K562 (cell line): Measurements from ENCODE around the gene PDLIM7. TPM values are rescaled to one million over a fixed set of nuclear protein-coding genes. Genes with fewer than 3 reads are reported as not detected.
A peak's percentile ranks its signal among the peaks of the same experiment; 100 is the strongest.

Experiments
- BRF1 ChIP-seq: IDR thresholded peaks from 3 replicates; pipeline ENCODE4 v1.6.1; 2011; ENCODE audit warnings: borderline replicate concordance, mild to moderate bottlenecking; ENCODE audit not compliant: insufficient read length; ENCODE audit errors: extremely low read depth
- CBX1 ChIP-seq: sonication (generic); IDR thresholded peaks from 2 replicates; pipeline ENCODE4 v1.6.1; 2016; ENCODE audit warnings: antibody characterized with exemption, low read depth, mild to moderate bottlenecking
- CSDE1 ChIP-seq, 2 experiments: fragments of 450-650 bp; IDR thresholded peaks; 2 replicates each; pipeline ENCODE4 v1.6.1; 2016; ENCODE audit warnings: mild to moderate bottlenecking in 1 of 2
- ESRRB ChIP-seq: fragments of 250-450 bp; sonication (Bioruptor Pico); IDR thresholded peaks from 2 replicates; pipeline ENCODE4 v1.5.0; 2020; ENCODE audit warnings: mild to moderate bottlenecking, moderate library complexity, borderline replicate concordance
- ETV6 ChIP-seq, 3 experiments: fragments of 150-350 bp in 1 of 3; sonication (generic) in 1 of 3; formaldehyde crosslinking in 1 of 3; IDR thresholded peaks; 2 replicates each; pipeline versions ENCODE4 v1.6.1 to v1.8.0; 2014 to 2022; ENCODE audit warnings: borderline replicate concordance in 2 of 3, low read depth in 2 of 3, antibody characterized with exemption in 1 of 3, low read length in 1 of 3, mild to moderate bottlenecking in 1 of 3, missing genetic modification reagents in 1 of 3
- KLF10 ChIP-seq: fragments of 250-450 bp; sonication (Bioruptor Pico); IDR thresholded peaks from 2 replicates; pipeline ENCODE4 v1.6.1; 2021; ENCODE audit warnings: matching md5 sums
- MTA1 ChIP-seq: fragments of 450-650 bp; IDR thresholded peaks from 2 replicates; pipeline ENCODE4 v1.6.1; 2017; ENCODE audit warnings: borderline replicate concordance
- POLR2B ChIP-seq: fragments of 450-650 bp; IDR thresholded peaks from 2 replicates; pipeline ENCODE4 v1.6.1; 2018; ENCODE audit warnings: low read depth; ENCODE audit not compliant: partially characterized antibody
- SMAD3 ChIP-seq: fragments of 450-650 bp; formaldehyde crosslinking; conservative IDR thresholded peaks from 2 replicates; pipeline ENCODE4 v1.4.0; 2020; ENCODE audit warnings: mild to moderate bottlenecking
- ZNF146 ChIP-seq: IDR thresholded peaks from one replicate; pipeline ENCODE4 v1.6.1; 2018; ENCODE audit warnings: missing compliant biosample characterization; ENCODE audit not compliant: unreplicated experiment
- ZNF644 ChIP-seq: fragments of 200-800 bp; sonication (Bioruptor generic); IDR thresholded peaks from 2 replicates; pipeline ENCODE4 v1.6.1; 2016; ENCODE audit warnings: low read depth, missing genetic modification characterization, missing compliant biosample characterization
- ZNF76 ChIP-seq: fragments of 250-450 bp; sonication (Bioruptor Pico); IDR thresholded peaks from 2 replicates; pipeline ENCODE4 v1.4.0; 2020; ENCODE audit warnings: mild to moderate bottlenecking, moderate library complexity, borderline replicate concordance
- polyA plus RNA-seq, 8 experiments: library from polyadenylated mRNA; depleted of rRNA in 4 of 8; stranded (reverse) in 5 of 8; unstranded in 3 of 8; fragments of >200 nt; fragmentation: Nextera tagmentation in 2 of 8; fragmentation: Illumina TruSeq in 1 of 8; extraction: Ambion mirVana in 2 of 8; extraction: Trizol in 1 of 8; gene quantifications; 2 replicates each; pipeline versions ENCODE4 v1.2.1 to v1.2.3, GENCODE V29; 2011 to 2014; ENCODE audit warnings: inconsistent platforms in 1 of 8, missing spikeins in 1 of 8
- total RNA-seq, 7 experiments: library from RNA; depleted of rRNA in 6 of 7; stranded (reverse); fragments of >200 nt in 6 of 7; fragmentation: Illumina TruSeq in 2 of 7; extraction: Trizol in 2 of 7; gene quantifications; 2 replicates each; pipeline versions ENCODE4 v1.2.1 to v1.2.3, GENCODE V29; 2011 to 2021; ENCODE audit warnings: low replicate concordance in 1 of 7
- TF ChIP-seq, protein P1 (sequence below): sonication (generic); formaldehyde crosslinking; IDR thresholded peaks from 2 replicates; pipeline ENCODE4 v1.8.0; 2022; ENCODE audit warnings: mild to moderate bottlenecking, missing genetic modification reagents
- TF ChIP-seq, protein P2 (sequence below): sonication (generic); formaldehyde crosslinking; IDR thresholded peaks from 2 replicates; pipeline ENCODE4 v1.8.0; 2022; ENCODE audit warnings: missing genetic modification reagents, mild to moderate bottlenecking, moderate library complexity, borderline replicate concordance
- TF ChIP-seq, protein P3 (sequence below): fragments of 450-650 bp; IDR thresholded peaks from 2 replicates; pipeline ENCODE4 v1.7.0; 2016; ENCODE audit warnings: borderline replicate concordance
- TF ChIP-seq, protein P4 (sequence below): sonication (generic); formaldehyde crosslinking; IDR thresholded peaks from 2 replicates; pipeline ENCODE4 v1.8.1; 2022; ENCODE audit warnings: missing genetic modification reagents
- TF ChIP-seq, protein P5 (sequence below), 2 experiments: fragments of 450-650 bp in 1 of 2; sonication (generic) in 1 of 2; formaldehyde crosslinking in 1 of 2; IDR thresholded peaks in 1 of 2; conservative IDR thresholded peaks in 1 of 2; 2 replicates each; pipeline versions ENCODE4 v1.6.1 to v1.8.1; 2016 to 2023; ENCODE audit warnings: mild to moderate bottlenecking in 2 of 2, moderate library complexity in 2 of 2, inconsistent platforms in 1 of 2, missing genetic modification reagents in 1 of 2

The PDLIM7 gene
- total and polyA plus RNA-seq, 9 of the 15 experiments (the other 6 are each of a cell fraction or from before 2014, with no cell fraction given): 2.1 to 124 (median 32.6) TPM

DNA sequence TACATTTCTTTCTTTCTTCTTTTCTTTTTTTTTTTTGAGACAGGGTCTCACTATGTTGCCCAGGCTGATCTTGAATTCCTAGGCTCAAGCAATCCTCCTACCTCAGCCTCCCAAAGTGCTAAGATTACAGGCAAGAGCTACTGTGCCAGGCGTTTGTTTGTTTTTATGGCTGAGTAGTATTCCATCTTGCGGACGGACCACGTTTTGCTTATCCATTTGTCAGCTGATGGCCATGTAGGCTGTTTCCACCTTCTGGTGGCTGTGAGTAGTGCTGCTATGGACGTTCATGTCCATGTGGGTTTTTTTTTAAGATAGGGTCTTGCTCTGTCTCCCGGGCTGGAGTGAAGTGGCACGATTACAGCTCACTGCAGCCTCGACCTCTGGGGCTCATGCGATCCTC is 9.8 kb upstream of the PDLIM7 start (continued):
- TF ChIP-seq, protein P1, sequence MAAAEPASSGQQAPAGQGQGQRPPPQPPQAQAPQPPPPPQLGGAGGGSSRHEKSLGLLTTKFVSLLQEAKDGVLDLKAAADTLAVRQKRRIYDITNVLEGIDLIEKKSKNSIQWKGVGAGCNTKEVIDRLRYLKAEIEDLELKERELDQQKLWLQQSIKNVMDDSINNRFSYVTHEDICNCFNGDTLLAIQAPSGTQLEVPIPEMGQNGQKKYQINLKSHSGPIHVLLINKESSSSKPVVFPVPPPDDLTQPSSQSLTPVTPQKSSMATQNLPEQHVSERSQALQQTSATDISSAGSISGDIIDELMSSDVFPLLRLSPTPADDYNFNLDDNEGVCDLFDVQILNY (CRISPR knock-in tag): no peak
- no peak for TF ChIP-seq BRF1
- no peak for TF ChIP-seq ESRRB (CRISPR knock-in tag)
- TF ChIP-seq, protein P2, sequence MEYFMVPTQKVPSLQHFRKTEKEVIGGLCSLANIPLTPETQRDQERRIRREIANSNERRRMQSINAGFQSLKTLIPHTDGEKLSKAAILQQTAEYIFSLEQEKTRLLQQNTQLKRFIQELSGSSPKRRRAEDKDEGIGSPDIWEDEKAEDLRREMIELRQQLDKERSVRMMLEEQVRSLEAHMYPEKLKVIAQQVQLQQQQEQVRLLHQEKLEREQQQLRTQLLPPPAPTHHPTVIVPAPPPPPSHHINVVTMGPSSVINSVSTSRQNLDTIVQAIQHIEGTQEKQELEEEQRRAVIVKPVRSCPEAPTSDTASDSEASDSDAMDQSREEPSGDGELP: peak; percentile 93
- no peak for TF ChIP-seq ZNF644
- 0 out of 4 replicates have a peak, but pooled peaks of 1 of the 2 experiments have one; percentile 30 for TF ChIP-seq CSDE1 (IDR thresholded peaks at IDR 0.05)
- peak; percentile 98 for TF ChIP-seq ZNF146 (CRISPR knock-in tag)
- no peak for TF ChIP-seq KLF10
- no peak for TF ChIP-seq MTA1
- TF ChIP-seq SMAD3 (CRISPR knock-in tag): no peak
- TF ChIP-seq, protein P3, sequence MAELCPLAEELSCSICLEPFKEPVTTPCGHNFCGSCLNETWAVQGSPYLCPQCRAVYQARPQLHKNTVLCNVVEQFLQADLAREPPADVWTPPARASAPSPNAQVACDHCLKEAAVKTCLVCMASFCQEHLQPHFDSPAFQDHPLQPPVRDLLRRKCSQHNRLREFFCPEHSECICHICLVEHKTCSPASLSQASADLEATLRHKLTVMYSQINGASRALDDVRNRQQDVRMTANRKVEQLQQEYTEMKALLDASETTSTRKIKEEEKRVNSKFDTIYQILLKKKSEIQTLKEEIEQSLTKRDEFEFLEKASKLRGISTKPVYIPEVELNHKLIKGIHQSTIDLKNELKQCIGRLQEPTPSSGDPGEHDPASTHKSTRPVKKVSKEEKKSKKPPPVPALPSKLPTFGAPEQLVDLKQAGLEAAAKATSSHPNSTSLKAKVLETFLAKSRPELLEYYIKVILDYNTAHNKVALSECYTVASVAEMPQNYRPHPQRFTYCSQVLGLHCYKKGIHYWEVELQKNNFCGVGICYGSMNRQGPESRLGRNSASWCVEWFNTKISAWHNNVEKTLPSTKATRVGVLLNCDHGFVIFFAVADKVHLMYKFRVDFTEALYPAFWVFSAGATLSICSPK: no peak
- TF ChIP-seq, protein P4, sequence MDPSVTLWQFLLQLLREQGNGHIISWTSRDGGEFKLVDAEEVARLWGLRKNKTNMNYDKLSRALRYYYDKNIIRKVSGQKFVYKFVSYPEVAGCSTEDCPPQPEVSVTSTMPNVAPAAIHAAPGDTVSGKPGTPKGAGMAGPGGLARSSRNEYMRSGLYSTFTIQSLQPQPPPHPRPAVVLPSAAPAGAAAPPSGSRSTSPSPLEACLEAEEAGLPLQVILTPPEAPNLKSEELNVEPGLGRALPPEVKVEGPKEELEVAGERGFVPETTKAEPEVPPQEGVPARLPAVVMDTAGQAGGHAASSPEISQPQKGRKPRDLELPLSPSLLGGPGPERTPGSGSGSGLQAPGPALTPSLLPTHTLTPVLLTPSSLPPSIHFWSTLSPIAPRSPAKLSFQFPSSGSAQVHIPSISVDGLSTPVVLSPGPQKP (CRISPR knock-in tag): no peak
- TF ChIP-seq, protein P5, sequence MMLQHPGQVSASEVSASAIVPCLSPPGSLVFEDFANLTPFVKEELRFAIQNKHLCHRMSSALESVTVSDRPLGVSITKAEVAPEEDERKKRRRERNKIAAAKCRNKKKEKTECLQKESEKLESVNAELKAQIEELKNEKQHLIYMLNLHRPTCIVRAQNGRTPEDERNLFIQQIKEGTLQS (IDR thresholded peaks at IDR 0.05): no peak
- TF ChIP-seq, protein P5 (CRISPR knock-in tag; conservative IDR thresholded peaks at IDR 0.05): no peak
- no peak for TF ChIP-seq ETV6 (IDR thresholded peaks at IDR 0.05; ENCODE audit: borderline replicate concordance in 1 of 2, low read depth in 2 of 2, low read length in 1 of 2)
- TF ChIP-seq ETV6 (CRISPR knock-in tag; IDR thresholded peaks at IDR 0.05; ENCODE audit: borderline replicate concordance): no peak
- TF ChIP-seq POLR2B: no peak
- no peak for TF ChIP-seq CBX1
- TF ChIP-seq ZNF76 (CRISPR knock-in tag): no peak
